Activated T-cell treated with anti-CD3 and anti-CD28 coated beads, Interleukin-2, amount 50 U/mL, for 72 hours (primary cell): ENCODE data around the gene DIP2C. TPM values are rescaled to one million over a fixed set of nuclear protein-coding genes. Genes with fewer than 3 reads are reported as not detected.
"Not testable (repeated sequence)": the region's sequence is repeated elsewhere in the genome, so short reads cannot be mapped to it uniquely, and the experiment has no call there.

Source experiments
- ATAC-seq, 2 donors: fragments of 150-1000 bp; cut with Tn5 transposase; replicated peaks in 1 of 2; 2 replicates each; pipeline ENCODE4 v1.10.0; 2021; ENCODE audit warnings: moderate library complexity in 2 of 2, mild to moderate bottlenecking in 1 of 2
- DNase-seq, 2 donors: peaks; one replicate each; pipeline ENCODE4 v3.0.0; 2021 to 2022; ENCODE audit warnings: mixed read lengths in 1 of 2
- H3K27ac Mint-ChIP-seq: one replicate; pipeline ENCODE4 v1.8.0; 2022; ENCODE audit warnings: mild to moderate bottlenecking, moderate library complexity, mixed read lengths
- H3K27me3 Mint-ChIP-seq: one replicate; pipeline ENCODE4 v1.8.0; 2022; ENCODE audit warnings: low read depth, mixed read lengths
- H3K36me3 Mint-ChIP-seq, 2 donors: one replicate each; pipeline ENCODE4 v1.8.0; 2022; ENCODE audit warnings: mixed read lengths in 2 of 2, mild to moderate bottlenecking in 1 of 2; ENCODE audit not compliant: insufficient read depth in 2 of 2
- H3K4me1 Mint-ChIP-seq: one replicate; pipeline ENCODE4 v1.8.0; 2022; ENCODE audit warnings: low read depth, mixed read lengths
- H3K4me3 Mint-ChIP-seq, 2 donors: one replicate each; pipeline ENCODE4 v1.8.0; 2022; ENCODE audit warnings: mild to moderate bottlenecking in 2 of 2, mixed read lengths in 2 of 2, moderate library complexity in 2 of 2
- H3K9me3 Mint-ChIP-seq, 2 donors: one replicate each; pipeline ENCODE4 v1.8.0; 2022; ENCODE audit warnings: mixed read lengths in 2 of 2
- total RNA-seq, 2 donors: library from RNA; stranded (reverse); gene quantifications; one replicate each; pipeline ENCODE4 v1.2.3, GENCODE V29; 2022

Gene DIP2C
- total RNA-seq, 2 donors from 2014 or later, result 0.70 to 1.6 TPM

GRCh38 chr10:396535-397220 is 292.8 kb downstream of the DIP2C start:
- Mint-ChIP-seq H3K4me3 (no peak overlapping the region), H3K9me3 (no peaks in the 10 kb centered on the region), H3K27ac (no peak overlapping the region), H3K36me3 (no peaks in the 10 kb centered on the region), H3K4me1 (no peaks in the 10 kb centered on the region), H3K27me3 (no peaks in the 10 kb centered on the region)
- DNase-seq, result no peak
- no peak for ATAC-seq

- no peaks in the 10 kb centered on the region for H3K9me3 Mint-ChIP-seq
- ATAC-seq, result no peak
- no peaks in the 10 kb centered on the region for H3K36me3 Mint-ChIP-seq
Observed at GRCh38 chr10:396107-396506, 293.4 kb downstream of the DIP2C start.

GRCh38 chr10:395665-396064 is 293.8 kb downstream of the DIP2C start:
- no peaks in the 10 kb centered on the region for H3K27me3 Mint-ChIP-seq
- H3K9me3 Mint-ChIP-seq, result no peaks in the 10 kb centered on the region
- no peak for DNase-seq
- H3K27ac Mint-ChIP-seq, result no peak overlapping the region
- no peaks in the 10 kb centered on the region for H3K36me3 Mint-ChIP-seq
- no peaks in the 10 kb centered on the region for H3K4me1 Mint-ChIP-seq
- ATAC-seq, result no peak
- no peak overlapping the region for H3K4me3 Mint-ChIP-seq

More at GRCh38 chr10:396107-396506, 293.4 kb downstream of the DIP2C start:
- no peak for DNase-seq
- Mint-ChIP-seq H3K4me3 (no peak overlapping the region), H3K27me3 (no peaks in the 10 kb centered on the region), H3K4me1 (no peaks in the 10 kb centered on the region), H3K27ac (no peak overlapping the region)

- H3K36me3 Mint-ChIP-seq, ATAC-seq, H3K4me3 Mint-ChIP-seq, H3K27me3 Mint-ChIP-seq, H3K27ac Mint-ChIP-seq, H3K4me1 Mint-ChIP-seq, DNase-seq, H3K9me3 Mint-ChIP-seq: not testable (repeated sequence)
Observed at GRCh38 chr10:394439-395101, 294.9 kb downstream of the DIP2C start.

- no peaks in the 10 kb centered on the region for H3K36me3 Mint-ChIP-seq
- H3K27me3 Mint-ChIP-seq, result no peaks in the 10 kb centered on the region
- H3K9me3 Mint-ChIP-seq, result no peaks in the 10 kb centered on the region
- DNase-seq, result no peak
- ATAC-seq, result no peak
- no peak overlapping the region for H3K4me3 Mint-ChIP-seq
- H3K4me1 Mint-ChIP-seq, result no peaks in the 10 kb centered on the region
- no peak overlapping the region for H3K27ac Mint-ChIP-seq
Observed at GRCh38 chr10:393787-394438, 295.6 kb downstream of the DIP2C start.

- ATAC-seq, result no peak
- Mint-ChIP-seq H3K9me3 (no peaks in the 10 kb centered on the region), H3K36me3 (no peaks in the 10 kb centered on the region), H3K4me3 (no peak overlapping the region), H3K27ac (no peak overlapping the region), H3K27me3 (no peaks in the 10 kb centered on the region), H3K4me1 (no peaks in the 10 kb centered on the region)
- no peak for DNase-seq
Observed at GRCh38 chr10:393106-393745, 296.2 kb downstream of the DIP2C start.

- H3K27me3 Mint-ChIP-seq, result no peaks in the 10 kb centered on the region
- H3K4me3 Mint-ChIP-seq, result no peak overlapping the region
- no peak overlapping the region for H3K27ac Mint-ChIP-seq
Observed at GRCh38 chr10:392705-393037, 296.8 kb downstream of the DIP2C start.

GRCh38 chr10:391847-392704 is 297.4 kb downstream of the DIP2C start:
- Mint-ChIP-seq H3K27ac (no peak overlapping the region), H3K27me3 (no peaks in the 10 kb centered on the region)
- no peak for ATAC-seq

More at GRCh38 chr10:392705-393037, 296.8 kb downstream of the DIP2C start:
- ATAC-seq (no peak), DNase-seq (no peak)
- Mint-ChIP-seq H3K4me1 (no peaks in the 10 kb centered on the region), H3K9me3 (no peaks in the 10 kb centered on the region), H3K36me3 (no peaks in the 10 kb centered on the region)

GRCh38 chr10:391305-391704 is 298.2 kb downstream of the DIP2C start:
- H3K36me3 Mint-ChIP-seq, result no peaks in the 10 kb centered on the region
- H3K4me3 Mint-ChIP-seq, result no peak overlapping the region
- no peak overlapping the region for H3K27ac Mint-ChIP-seq
- H3K4me1 Mint-ChIP-seq, result no peaks in the 10 kb centered on the region
- no peaks in the 10 kb centered on the region for H3K9me3 Mint-ChIP-seq
- DNase-seq (no peak), ATAC-seq (no peak)
- H3K27me3 Mint-ChIP-seq, result no peaks in the 10 kb centered on the region

More at GRCh38 chr10:391847-392704, 297.4 kb downstream of the DIP2C start:
- H3K4me1 Mint-ChIP-seq, result no peaks in the 10 kb centered on the region
- no peak for DNase-seq
- H3K36me3 Mint-ChIP-seq, result no peaks in the 10 kb centered on the region
- H3K4me3 Mint-ChIP-seq, result no peak overlapping the region
- no peaks in the 10 kb centered on the region for H3K9me3 Mint-ChIP-seq

- Mint-ChIP-seq H3K27ac (no peak overlapping the region), H3K4me1 (no peaks in the 10 kb centered on the region), H3K36me3 (no peaks in the 10 kb centered on the region), H3K9me3 (no peaks in the 10 kb centered on the region), H3K27me3 (no peaks in the 10 kb centered on the region), H3K4me3 (no peak overlapping the region)
- ATAC-seq (no peak), DNase-seq (no peak)
Observed at GRCh38 chr10:390449-391100, 298.9 kb downstream of the DIP2C start.

- Mint-ChIP-seq H3K4me1 (no peaks in the 10 kb centered on the region), H3K4me3 (no peak overlapping the region), H3K36me3 (no peaks in the 10 kb centered on the region), H3K9me3 (no peaks in the 10 kb centered on the region), H3K27me3 (no peaks in the 10 kb centered on the region), H3K27ac (no peak overlapping the region)
- DNase-seq (no peak), ATAC-seq (no peak)
Observed at GRCh38 chr10:389836-390448, 299.5 kb downstream of the DIP2C start.

GRCh38 chr10:389261-389790 is 300.1 kb downstream of the DIP2C start:
- H3K4me3 Mint-ChIP-seq, result no peak overlapping the region
- no peak for DNase-seq
- ATAC-seq, result no peak
- H3K4me1 Mint-ChIP-seq, result no peaks in the 10 kb centered on the region
- H3K27ac Mint-ChIP-seq, result no peak overlapping the region
- H3K9me3 Mint-ChIP-seq, result no peaks in the 10 kb centered on the region
- no peaks in the 10 kb centered on the region for H3K36me3 Mint-ChIP-seq
- no peaks in the 10 kb centered on the region for H3K27me3 Mint-ChIP-seq
